NK-92 (cell line): ENCODE data around the gene TMEM131.
"Not testable (repeated sequence)": the region's sequence is repeated elsewhere in the genome, so short reads cannot be mapped to it uniquely, and the experiment has no call there.

Experiments used
- DNase-seq: peaks from one replicate; lab custom pipeline; 2025; ENCODE audit not compliant: unreplicated experiment; lab: John Stamatoyannopoulos, UW

TMEM131 gene

DNA sequence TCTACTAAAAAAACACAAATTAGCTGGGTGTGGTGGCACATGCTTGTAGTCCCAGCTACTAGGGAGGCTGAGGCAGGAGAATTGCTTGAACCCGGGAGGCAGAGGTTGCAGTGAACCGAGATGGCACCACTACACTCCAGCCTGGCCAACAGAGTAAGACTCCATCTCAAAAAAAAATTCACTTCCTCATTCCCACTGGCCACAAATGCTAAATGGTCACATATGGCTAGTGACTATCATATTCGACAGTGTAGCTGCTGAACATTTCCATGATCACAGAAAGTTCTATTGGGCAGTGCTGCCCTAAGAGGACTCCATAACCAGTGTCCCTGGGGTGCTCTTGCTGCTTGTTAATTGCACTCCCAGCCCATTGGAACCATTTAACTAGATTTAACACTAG is 26.3 kb upstream of the TMEM131 start:
- not testable (repeated sequence) for DNase-seq

DNA sequence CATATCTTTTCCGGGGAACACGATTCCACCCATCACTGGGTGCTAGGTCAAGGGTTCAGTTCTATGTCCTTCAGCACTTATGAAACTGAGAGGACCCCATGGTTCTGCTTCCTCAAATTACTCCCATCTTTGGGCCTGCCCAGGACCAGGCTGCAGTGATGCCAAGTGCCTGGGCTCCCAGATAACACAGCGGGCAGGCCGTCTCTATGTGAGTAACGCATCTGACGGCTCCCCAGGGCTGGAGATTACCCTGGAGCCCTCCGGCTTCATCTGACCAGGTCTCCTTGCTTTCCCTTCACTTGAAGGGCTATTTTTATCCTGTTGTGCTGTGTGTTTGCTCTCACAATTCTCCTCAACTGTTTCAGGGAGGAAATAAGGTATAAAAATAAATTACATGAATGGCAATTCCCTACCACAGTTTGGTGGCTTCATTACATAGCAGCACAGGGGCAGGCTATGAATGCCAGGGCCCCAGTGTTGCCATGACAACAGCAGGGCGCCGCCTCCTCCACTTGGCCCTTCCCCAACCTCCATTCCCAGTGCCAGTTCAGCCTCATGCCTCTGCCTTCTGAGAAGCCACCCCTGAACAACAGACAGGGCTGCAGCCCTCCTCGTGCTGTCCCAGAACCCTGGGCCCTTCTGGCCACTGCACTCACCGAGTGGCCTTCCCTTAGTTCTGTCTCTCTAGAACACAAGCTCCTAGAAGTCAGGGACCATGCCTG is 25.4 kb upstream of the TMEM131 start:
- DNase-seq: no peak

DNA sequence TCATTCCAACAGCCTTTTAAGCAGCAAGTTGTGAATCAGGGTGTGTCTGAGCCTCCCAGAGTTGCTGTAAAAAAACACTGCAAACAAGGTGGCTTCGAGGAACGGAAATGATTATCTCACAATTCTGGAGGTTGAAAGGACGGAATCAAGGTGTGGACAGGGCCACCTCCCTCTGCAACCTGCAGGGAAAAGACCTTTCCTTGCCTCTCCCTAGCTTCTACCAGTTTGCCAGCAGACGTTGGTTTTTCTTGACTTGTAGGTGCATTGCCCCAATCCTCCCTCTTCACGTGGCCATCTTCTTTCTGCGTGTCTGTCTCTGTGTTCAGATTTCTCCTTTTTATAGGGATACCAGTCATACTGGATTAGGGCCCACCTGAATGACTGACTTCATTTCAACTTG is 24.8 kb upstream of the TMEM131 start:
- DNase-seq: no peak

DNA sequence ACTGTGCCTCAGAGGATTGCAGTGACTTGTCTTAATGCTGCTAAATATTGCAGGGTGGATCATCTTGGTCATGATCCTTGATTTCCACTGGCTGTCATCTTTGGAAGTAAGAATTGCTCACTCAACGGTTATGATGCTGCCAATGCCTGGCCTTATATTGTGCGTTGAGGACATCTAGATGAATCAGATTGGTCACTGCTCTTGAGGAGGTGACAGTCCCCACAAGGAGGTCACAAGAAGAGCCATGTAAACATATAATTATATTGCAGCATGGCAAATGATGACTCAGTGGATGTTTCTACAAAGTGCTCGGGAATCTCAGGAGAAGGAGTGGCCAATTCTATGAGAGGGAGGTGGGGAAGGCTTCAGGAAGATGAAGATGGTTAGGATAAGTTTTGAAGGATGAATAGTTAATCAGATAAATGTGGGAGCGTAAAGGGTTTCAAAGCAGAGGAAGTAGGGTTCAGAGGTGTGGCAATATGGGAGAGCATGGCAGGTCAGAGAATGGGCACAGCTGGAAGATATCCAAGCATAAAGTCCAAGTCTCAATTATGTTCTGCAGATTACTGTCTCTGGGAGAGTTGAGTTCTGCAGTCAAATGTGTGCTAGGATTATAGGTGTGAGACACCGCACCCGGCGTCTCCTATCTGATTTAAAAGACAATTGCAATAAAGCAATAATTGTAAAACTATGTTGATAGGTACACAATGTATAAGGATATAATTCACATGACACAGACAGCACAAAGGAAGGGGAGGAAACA is 21.3 kb upstream of the TMEM131 start:
- no peak for DNase-seq

DNA sequence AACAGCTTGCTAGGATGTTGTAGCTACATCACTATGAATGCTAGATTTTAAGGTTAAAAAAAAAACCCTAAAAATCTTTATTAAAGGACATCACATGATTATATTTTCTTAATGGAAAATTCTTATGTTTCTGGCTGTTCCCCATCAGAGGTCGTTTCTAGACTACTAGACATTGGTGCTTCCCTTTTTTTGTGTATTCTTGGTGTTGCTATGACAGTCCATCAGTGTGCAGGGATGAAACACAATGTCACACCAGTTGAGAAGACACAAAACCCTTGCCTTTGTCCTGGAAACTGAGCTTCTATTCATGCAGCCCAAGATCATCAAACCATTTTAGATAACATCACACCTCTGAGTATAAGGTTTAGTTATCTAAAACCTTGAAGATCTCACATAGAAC is 19.9 kb upstream of the TMEM131 start:
- DNase-seq: no peak

DNA sequence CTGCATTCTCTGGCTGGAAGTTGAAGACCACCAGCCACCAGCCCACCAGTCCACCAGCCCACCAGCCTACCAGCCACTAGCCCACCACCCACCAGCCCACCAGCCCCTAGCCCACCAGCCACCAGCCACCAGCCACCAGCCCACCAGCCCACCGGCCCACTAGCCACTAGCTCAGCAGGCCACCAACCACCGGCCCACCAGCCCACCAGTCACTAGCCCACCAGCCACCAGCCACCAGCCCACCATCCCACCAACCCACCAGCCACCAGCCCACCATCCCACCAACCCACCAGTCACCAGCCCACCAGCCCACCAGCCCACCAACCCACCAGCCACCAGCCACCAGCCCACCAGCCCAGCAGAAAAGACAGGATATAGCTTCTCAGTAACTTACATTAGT is 18.6 kb upstream of the TMEM131 start:
- no peak for DNase-seq

DNA sequence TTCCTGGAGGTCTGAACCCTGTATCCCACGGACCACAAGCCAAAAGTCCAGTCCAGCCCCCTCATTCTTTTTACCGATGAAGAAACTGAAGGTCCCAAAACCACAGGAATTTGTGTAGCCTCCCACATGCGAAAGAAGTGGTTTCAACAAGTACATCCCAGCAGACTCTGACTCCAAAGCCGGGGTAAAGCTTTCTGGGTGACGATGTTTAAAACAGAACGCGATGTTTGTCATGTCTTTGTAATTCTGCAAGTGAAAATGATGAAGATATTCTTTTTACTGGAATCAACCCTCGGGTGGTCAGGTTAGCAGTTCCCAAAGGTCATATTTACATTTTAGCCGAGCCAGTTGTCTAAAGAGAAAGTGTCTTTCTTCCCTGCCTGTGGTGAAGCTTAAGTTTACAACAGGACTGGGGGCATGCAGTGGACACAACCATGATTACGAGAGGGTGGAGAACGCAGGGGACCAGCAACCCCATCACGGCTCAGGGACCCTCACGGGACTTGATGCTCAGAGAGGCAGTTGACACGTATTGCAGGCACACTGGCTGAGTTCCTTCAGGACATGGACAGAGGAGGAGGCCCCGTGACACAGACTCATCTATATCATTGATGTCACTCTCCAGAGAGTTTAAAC is 17.8 kb upstream of the TMEM131 start:
- DNase-seq: no peak

DNA sequence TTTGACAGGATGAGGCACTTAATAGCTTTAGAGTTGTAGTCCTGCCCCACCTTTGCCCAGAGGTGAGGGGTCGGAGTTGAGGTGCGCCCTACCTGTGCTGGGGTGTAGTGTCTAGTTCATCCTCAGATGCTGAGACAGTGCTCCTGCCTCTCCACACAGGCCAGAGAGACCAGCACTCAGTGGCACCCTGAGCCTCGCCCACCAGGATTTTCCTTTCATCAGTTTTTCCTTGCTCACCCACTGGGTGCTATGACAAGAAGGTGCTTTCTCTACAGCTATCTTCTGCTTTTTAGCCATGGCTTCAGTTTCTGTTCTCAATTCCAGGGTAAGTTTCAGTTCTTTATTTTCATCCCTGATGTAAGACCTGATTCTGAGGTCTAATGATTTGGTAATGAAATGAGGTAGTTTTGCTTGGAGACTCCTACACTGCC is 16.8 kb upstream of the TMEM131 start:
- DNase-seq: no peak

DNA sequence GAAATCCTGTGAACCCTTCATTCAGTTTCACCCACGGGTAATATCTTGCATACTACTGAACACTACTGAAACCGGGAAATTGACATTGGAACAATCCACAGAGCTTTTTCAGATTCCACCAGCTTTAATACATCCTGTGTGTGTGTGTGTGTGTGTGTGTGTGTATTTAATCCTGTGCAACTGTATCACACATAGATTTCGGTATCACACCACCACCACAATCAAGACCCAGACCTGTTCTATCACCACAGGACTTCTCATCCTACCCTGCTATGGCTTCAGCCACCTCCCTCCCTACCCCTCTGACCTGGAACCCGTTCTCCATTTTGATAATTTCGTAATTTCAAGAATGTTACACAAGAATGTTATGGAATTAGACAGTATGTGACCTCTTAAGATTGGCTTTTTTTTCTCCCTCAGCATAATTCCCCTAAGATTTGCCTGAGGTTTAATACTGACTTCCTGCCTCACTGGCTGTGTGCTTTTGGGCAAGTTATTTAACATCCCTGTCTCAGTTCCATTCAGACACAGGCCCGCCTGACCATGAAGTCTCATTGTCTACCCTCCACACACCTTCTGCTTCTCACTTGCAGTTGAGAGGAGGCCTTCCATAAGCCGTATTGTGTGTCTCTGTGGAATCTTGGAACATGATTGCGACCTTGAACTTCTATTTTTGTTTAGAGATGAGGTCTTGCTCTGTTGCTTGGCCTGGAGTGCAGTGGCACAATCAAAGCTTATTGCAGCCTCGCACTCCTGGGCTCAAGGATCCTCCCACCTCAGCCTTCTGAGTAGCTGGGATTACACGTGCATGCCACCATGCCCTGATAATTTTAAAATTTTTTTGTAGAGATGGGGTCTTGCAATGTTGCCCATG is 14.4 kb upstream of the TMEM131 start:
- no peak for DNase-seq

DNA sequence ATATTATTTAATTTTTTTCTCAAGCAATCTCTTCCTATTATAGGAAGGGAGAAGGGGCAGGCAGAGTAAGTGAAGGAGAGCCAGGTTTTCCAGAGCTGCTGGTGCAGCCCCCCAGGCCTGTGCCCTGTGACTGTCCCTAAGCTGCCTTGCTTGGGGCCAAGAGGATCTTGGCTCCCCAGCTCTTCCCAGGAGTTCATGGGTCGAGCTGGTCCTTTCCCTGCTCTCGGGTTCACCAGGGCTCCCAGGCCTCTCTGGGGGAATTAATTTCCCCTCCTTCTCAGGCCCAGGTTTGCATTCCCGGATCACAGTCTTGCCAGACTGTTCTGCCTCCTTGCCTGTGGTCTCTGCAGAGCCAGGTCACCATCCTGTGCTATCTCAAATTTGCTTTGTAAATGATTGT is 12.7 kb upstream of the TMEM131 start:
- no peak for DNase-seq

DNA sequence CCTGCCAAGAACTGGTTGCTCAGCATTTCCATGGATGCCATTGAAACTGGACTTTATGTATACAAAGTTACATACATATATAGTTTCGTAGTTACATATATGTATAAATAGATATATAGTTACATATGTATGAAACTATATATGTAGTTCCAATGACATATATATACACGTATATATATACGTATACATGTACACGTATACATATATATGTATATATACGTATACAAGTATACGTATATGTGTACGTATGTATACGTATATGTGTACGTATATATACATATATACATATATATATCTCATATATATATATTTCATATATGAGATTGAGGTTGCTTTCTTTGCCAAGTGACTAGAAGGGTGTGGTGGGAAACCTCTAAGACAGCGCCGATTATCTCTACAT is 10.6 kb upstream of the TMEM131 start:
- DNase-seq: no peak

DNA sequence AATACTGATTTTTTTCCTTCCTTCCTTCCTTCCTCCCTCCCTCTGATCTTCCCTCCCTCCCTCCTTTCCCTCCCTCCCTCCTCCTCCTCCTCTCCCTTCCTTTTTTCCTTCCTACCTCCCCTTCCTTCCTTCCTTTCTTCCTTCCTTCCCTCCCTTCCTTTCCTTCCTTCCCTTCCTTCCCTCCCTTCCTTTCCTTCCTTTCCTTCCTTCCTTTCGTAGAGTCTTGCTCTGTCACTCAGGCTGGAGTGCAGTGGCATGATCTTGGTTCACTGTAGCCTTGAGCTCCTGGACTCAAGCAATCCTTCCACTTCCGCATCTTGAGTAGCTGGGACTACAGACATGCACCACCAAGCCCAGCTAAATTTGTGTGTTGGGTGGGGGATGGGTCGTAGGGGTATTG is 8.9 kb upstream of the TMEM131 start:
- DNase-seq: no peak

DNA sequence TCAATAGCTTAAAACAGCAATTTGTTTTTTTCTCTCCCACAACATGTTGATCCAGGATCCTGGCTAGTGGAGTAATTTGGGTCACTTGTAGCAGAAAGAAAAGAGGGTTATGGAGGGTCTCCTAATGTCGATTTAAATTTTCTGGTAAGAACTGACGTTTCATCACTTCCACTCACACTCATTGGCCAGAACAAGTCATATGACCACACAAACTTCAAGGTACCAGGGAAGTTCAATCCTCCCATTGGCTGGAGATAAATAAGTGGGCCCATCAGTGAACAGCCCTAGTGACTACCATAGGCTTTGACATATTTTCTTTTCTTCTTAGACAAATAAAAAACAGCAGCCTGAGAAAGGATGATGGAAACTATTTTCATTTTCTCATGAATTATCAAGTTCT is 8.3 kb upstream of the TMEM131 start:
- no peak for DNase-seq

DNA sequence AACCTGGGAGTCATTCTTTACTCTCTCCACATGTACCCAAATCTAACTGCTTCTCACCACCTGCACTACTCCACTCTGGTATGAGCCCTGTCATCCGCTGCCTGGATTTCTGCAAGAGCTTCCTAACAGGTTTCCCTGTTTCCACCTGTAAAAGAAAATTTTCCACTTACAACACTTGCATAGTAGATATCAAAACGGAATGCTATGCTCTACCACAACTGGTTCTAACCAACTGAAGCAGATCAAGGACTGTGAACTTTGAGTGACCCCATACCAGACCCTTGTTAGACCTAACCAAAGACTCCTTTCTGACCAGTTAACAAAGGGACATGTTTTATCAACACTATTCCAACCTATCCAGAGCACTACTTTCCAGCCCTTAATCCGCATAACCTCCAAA is 3.8 kb upstream of the TMEM131 start:
- DNase-seq: no peak

DNA sequence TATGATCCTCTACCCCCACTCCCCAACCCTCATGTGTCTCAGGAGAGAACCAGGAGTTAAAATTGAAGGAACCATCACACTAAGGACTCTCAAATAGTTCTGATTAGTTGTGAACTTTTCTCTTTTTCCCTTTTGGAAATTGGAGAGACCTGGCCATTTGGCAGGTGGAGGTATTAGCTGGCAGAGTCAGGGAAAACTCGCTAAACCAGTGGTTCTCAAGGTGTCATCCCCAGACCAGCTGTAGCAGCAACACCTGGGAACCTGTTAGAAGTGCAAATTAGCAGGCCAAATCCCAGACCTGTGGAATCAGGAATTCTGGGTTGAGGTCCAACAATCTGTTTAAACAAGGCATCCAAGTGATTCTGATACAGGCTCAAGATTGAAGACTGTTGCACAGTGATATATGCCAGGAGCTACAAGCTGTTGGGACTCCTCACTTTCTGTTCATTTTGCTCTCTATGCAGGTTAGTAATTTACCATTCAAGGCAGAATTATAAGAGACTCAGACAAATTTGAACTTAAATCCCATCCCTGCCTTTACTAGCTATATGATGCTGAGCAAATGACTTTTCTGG is 2.8 kb upstream of the TMEM131 start:
- no peak for DNase-seq

DNA sequence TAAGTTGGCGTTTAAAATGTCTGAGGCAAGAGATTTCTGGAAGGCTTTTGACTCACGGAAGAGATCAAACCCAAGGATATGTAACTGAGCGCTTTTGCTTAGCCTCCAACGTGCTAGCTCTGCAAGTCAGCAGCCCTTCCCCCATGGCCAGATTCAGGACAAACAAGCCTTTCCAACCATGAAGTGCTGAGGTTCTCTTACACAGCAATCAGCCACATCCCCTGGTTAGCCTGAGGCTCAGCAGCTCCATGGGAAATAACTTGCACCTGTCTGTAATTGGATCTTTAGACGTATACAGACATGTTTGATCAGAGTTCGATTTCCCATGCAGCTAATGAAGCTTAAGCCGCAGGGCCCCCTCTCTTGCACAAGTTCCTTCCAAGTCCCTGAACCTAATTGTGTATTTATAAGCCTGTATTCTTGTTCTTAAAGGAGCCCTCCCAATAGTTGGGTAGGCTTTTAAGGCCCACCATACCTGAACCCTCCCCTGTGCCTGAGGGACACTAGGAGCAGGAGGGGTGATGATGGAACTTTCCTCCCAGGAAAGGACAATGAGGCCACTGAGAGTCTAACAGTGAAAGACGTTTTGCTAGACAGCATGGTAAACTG is 2.1 kb upstream of the TMEM131 start:
- no peak for DNase-seq

DNA sequence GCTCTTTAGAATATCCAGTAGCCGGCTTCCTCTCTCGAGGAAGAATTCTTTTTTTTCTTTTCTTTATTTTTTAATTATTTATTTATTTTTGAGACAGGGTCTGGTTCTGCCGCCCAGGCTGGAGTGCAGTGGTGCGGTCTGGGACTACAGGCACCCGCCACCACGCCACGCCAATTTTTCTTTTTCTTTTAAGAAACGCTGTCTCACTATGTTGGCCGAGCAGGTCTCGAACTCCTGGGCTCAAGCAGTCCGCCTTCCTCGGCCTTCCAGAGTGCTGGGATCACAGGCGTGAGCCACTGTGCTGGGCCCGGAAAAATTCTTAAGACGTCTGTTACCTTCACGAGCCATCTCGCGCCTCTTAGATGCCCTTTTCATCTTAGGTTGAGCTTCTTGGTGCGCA is 931 bp upstream of the TMEM131 start:
- DNase-seq: no peak

DNA sequence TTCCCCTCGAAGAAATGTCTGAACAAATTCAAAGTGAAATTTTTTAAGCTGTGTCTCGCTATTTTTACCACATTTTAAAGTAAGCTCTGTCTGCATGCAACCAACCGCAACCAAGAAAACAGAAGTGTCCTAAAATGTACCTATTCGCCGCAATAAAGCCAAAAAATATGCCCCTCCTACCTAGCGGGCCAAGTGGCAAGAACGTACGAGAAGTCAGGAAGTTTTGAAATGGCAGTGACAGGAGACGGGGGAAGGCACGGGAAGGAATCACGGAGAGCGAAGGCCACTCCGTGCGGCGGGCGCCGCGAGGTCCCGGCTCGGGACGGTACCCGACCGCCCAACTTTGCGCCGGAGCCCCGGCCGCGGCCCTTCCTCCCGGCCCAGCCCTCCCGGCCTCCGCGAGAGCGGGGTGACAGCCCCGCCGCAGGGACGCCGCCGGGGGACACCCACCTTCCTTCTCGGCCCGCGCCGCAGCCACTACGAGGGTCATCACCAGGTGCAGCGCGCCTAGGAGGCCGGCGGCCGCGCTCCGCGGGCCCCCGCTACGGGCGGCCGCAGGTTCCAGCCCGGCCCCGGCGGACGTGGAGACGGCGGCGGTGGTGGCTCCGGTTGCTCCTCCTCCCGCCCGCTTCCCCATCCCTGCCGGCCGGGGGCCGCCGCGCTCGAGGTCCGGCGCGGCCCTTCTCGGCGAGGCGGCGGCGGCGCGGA is 568 bp downstream of the TMEM131 start:
- DNase-seq: no peak

DNA sequence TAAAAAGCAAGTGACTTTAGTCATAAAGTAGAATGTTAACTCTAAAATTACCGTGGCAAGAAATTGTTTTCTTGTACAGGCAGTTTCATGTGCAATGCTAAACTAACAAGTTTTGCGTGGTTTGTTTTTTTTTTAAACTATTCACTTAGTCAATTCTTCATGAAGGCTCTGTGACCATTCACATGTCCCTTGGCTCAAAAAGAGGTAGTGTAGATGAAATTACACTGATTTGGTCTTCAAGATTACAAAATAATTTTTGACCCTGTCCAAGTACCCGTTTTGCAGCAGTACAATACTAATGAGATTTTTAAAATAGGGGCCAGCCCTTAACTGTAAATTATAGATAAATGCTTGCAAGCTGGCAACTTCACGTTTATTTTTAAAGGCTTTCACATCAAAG is 1.3 kb downstream of the TMEM131 start:
- DNase-seq: no peak

DNA sequence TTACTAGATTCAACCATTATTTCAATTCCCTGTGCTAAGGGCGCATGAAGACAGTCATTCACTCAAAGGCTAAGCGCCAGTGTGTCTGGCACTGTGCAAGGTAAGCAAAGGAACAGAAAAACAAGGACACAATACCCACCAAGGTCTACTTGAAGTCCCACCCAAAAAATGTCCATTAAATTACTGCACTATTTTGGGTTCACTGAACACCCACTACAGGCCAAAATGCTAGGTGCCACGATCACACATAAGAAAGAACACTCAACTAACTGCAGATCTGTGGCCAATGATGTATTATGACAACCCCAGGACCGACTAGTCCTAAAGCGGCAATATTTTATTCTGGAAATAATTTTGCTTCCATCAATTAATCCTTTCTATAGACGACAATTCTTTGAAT is 1.8 kb downstream of the TMEM131 start:
- no peak for DNase-seq
